Activated CD4-positive, alpha-beta T cell treated with anti-CD3 and anti-CD28 coated beads, Interleukin-2, Interleukin-6, amounts not matched to agents 100 ng/mL and 50 ng/mL, durations not matched to agents 16 hours and 8 hours (primary cell): ENCODE measurements around the gene SHTN1.

Source experiments
- DNase-seq: peaks from one replicate; pipeline ENCODE4 v3.0.0-alpha.2; 2020

The SHTN1 gene

GRCh38 chr10:116984202-116984990 lies 20.6 kb downstream of the SHTN1 start:
- no peak for DNase-seq

GRCh38 chr10:116980041-116980440 lies 24.9 kb downstream of the SHTN1 start:
- DNase-seq = no peak

GRCh38 chr10:116978901-116979300 lies 26.1 kb downstream of the SHTN1 start:
- DNase-seq = no peak

- no peak for DNase-seq
These were observed 30.5 kb downstream of the SHTN1 start for GRCh38 chr10:116974456-116975005.

GRCh38 chr10:116973946-116974455 lies 31.0 kb downstream of the SHTN1 start:
- no peak for DNase-seq

GRCh38 chr10:116973371-116973905 lies 31.5 kb downstream of the SHTN1 start:
- no peak for DNase-seq

- DNase-seq = no peak
These were observed 32.9 kb downstream of the SHTN1 start for GRCh38 chr10:116972131-116972530.

GRCh38 chr10:116970050-116970449 lies 34.9 kb downstream of the SHTN1 start:
- DNase-seq = no peak

GRCh38 chr10:116968331-116968730 lies 36.7 kb downstream of the SHTN1 start:
- no peak for DNase-seq

- no peak for DNase-seq
These were observed 43.4 kb downstream of the SHTN1 start for GRCh38 chr10:116961406-116962251.

GRCh38 chr10:116960066-116960776 lies 44.8 kb downstream of the SHTN1 start:
- no peak for DNase-seq

- DNase-seq = no peak
These were observed 52.3 kb downstream of the SHTN1 start for GRCh38 chr10:116952729-116953128.

- DNase-seq = no peak
These were observed 56.5 kb downstream of the SHTN1 start for GRCh38 chr10:116948530-116948870.

GRCh38 chr10:116947841-116948529 lies 57.0 kb downstream of the SHTN1 start:
- no peak for DNase-seq

GRCh38 chr10:116944911-116945310 lies 60.1 kb downstream of the SHTN1 start:
- no peak for DNase-seq

- no peak for DNase-seq
These were observed 73.2 kb downstream of the SHTN1 start for GRCh38 chr10:116931806-116932205.

- DNase-seq = no peak
These were observed 78.6 kb downstream of the SHTN1 start for GRCh38 chr10:116926426-116926825.

GRCh38 chr10:116925056-116925455 lies 79.9 kb downstream of the SHTN1 start:
- DNase-seq = no peak

- no peak for DNase-seq
These were observed 85.3 kb downstream of the SHTN1 start for GRCh38 chr10:116919706-116920105.

- DNase-seq = no peak
These were observed 85.8 kb downstream of the SHTN1 start for GRCh38 chr10:116919164-116919563.

GRCh38 chr10:116918583-116918982 lies 86.4 kb downstream of the SHTN1 start:
- DNase-seq = no peak

GRCh38 chr10:116917481-116917880 lies 87.5 kb downstream of the SHTN1 start:
- no peak for DNase-seq
